H54 (cell line): ENCODE data around the gene TMTC1.
"Not testable (repeated sequence)": the region's sequence is repeated elsewhere in the genome, so short reads cannot be mapped to it uniquely, and the experiment has no call there.

Experiments
- DNase-seq: peaks from one replicate; pipeline ENCODE4 v3.0.0; 2011; ENCODE audit warnings: low spot score, mixed read lengths; ENCODE audit not compliant: insufficient read length
- FAIRE-seq: peaks from 3 replicates; lab custom pipeline; 2011; peaks lifted over from hg19 to GRCh38; lab: Jason Lieb, UNC
- POLR2A ChIP-seq: IDR thresholded peaks from 2 replicates; pipeline ENCODE4 v1.6.1; 2011; ENCODE audit warnings: low read depth, mild to moderate bottlenecking, low read length

TMTC1 gene

GRCh38 chr12:29578070-29578469 is 205.7 kb downstream of the TMTC1 start:
- DNase-seq = no peak
- no peak for TF ChIP-seq POLR2A
- no peak for FAIRE-seq

- no peak for TF ChIP-seq POLR2A
- DNase-seq (no peak), FAIRE-seq (no peak)
These were observed 209.2 kb downstream of the TMTC1 start for GRCh38 chr12:29574500-29574899.

- no peak for FAIRE-seq
- TF ChIP-seq POLR2A = no peak
- no peak for DNase-seq
These were observed 210.8 kb downstream of the TMTC1 start for GRCh38 chr12:29572938-29573337.

GRCh38 chr12:29572464-29572863 is 211.3 kb downstream of the TMTC1 start:
- TF ChIP-seq POLR2A = no peak
- DNase-seq = no peak

GRCh38 chr12:29569132-29569757 is 214.5 kb downstream of the TMTC1 start:
- no peak for DNase-seq
- TF ChIP-seq POLR2A = no peak
- no peak for FAIRE-seq

More at GRCh38 chr12:29572464-29572863, 211.3 kb downstream of the TMTC1 start:
- no peak for FAIRE-seq

- FAIRE-seq = peak; percentile 87
- DNase-seq = peak; percentile 13
- no peak for TF ChIP-seq POLR2A
These were observed 217.3 kb downstream of the TMTC1 start for GRCh38 chr12:29566441-29566840.

- DNase-seq (no peak), FAIRE-seq (no peak)
- TF ChIP-seq POLR2A = no peak
These were observed 218.0 kb downstream of the TMTC1 start for GRCh38 chr12:29565727-29566126.

GRCh38 chr12:29564925-29565324 is 218.8 kb downstream of the TMTC1 start:
- DNase-seq = no peak
- TF ChIP-seq POLR2A = no peak
- FAIRE-seq = no peak

- no peak for TF ChIP-seq POLR2A
- DNase-seq (no peak), FAIRE-seq (no peak)
These were observed 220.1 kb downstream of the TMTC1 start for GRCh38 chr12:29563636-29564035.

GRCh38 chr12:29563071-29563470 is 220.7 kb downstream of the TMTC1 start:
- FAIRE-seq = no peak
- TF ChIP-seq POLR2A = no peak
- no peak for DNase-seq

GRCh38 chr12:29562110-29562804 is 221.5 kb downstream of the TMTC1 start:
- DNase-seq (no peak), FAIRE-seq (peak; percentile 27)
- no peak for TF ChIP-seq POLR2A

GRCh38 chr12:29561664-29562071 is 222.1 kb downstream of the TMTC1 start:
- FAIRE-seq = no peak
- no peak for TF ChIP-seq POLR2A
- DNase-seq = no peak

GRCh38 chr12:29559198-29559597 is 224.5 kb downstream of the TMTC1 start:
- no peak for DNase-seq

GRCh38 chr12:29556363-29556762 is 227.4 kb downstream of the TMTC1 start:
- FAIRE-seq (no peak), DNase-seq (no peak)
- TF ChIP-seq POLR2A = no peak

More at GRCh38 chr12:29559198-29559597, 224.5 kb downstream of the TMTC1 start:
- FAIRE-seq = no peak
- no peak for TF ChIP-seq POLR2A

- not testable (repeated sequence) for DNase-seq, FAIRE-seq
These were observed 228.3 kb downstream of the TMTC1 start for GRCh38 chr12:29555451-29555850.
